K562 (cell line): ENCODE measurements around the gene SLC31A2.

Experiments
- EHMT2 ChIP-seq: fragments of 450-650 bp; IDR thresholded peaks from 2 replicates; pipeline ENCODE4 v1.6.1; 2018; ENCODE audit warnings: antibody characterized with exemption
- NFIC ChIP-seq: fragments of 450-650 bp; IDR thresholded peaks from 2 replicates; pipeline ENCODE4 v1.6.1; 2017; ENCODE audit warnings: mild to moderate bottlenecking, inconsistent platforms
- RAD21 ChIP-seq, 2 experiments: fragments of 250-450 bp in 1 of 2; fragments of 450-650 bp in 1 of 2; sonication (Bioruptor Pico) in 1 of 2; formaldehyde crosslinking in 1 of 2; IDR thresholded peaks in 1 of 2; conservative IDR thresholded peaks in 1 of 2; 2 replicates each; pipeline versions ENCODE4 v1.4.0 to v1.8.0; 2020 to 2022; ENCODE audit warnings: mild to moderate bottlenecking in 2 of 2, moderate library complexity in 1 of 2
- XRCC3 ChIP-seq: fragments of 450-650 bp; IDR thresholded peaks from 2 replicates; pipeline ENCODE4 v1.6.1; 2017; ENCODE audit warnings: mild to moderate bottlenecking, moderate library complexity
- TF ChIP-seq, protein P1 (sequence below): fragments of 250-450 bp; sonication (Bioruptor Pico); IDR thresholded peaks from 2 replicates; pipeline ENCODE4 v1.5.0; 2022; ENCODE audit warnings: mild to moderate bottlenecking

- TF ChIP-seq, protein P1, sequence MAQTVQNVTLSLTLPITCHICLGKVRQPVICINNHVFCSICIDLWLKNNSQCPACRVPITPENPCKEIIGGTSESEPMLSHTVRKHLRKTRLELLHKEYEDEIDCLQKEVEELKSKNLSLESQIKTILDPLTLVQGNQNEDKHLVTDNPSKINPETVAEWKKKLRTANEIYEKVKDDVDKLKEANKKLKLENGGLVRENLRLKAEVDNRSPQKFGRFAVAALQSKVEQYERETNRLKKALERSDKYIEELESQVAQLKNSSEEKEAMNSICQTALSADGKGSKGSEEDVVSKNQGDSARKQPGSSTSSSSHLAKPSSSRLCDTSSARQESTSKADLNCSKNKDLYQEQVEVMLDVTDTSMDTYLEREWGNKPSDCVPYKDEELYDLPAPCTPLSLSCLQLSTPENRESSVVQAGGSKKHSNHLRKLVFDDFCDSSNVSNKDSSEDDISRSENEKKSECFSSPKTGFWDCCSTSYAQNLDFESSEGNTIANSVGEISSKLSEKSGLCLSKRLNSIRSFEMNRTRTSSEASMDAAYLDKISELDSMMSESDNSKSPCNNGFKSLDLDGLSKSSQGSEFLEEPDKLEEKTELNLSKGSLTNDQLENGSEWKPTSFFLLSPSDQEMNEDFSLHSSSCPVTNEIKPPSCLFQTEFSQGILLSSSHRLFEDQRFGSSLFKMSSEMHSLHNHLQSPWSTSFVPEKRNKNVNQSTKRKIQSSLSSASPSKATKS (CRISPR knock-in tag), result no peak
- TF ChIP-seq EHMT2 (no peak), RAD21 (CRISPR knock-in tag; conservative IDR thresholded peaks at IDR 0.05 in 1 of 2, IDR thresholded peaks at IDR 0.05 in 1 of 2) (no peak), NFIC (no peak), XRCC3 (no peak)
These were observed 12.0 kb upstream of the SLC31A2 start for GRCh38 chr9:113138760-113139159.
